GM21526 (cell line): ENCODE data around the gene RALGAPA2.

Experiments used
- ATAC-seq: cut with Tn5 transposase; IDR thresholded peaks from one replicate; pipeline ENCODE4 v1.9.1; 2021; ENCODE audit warnings: moderate library complexity; ENCODE audit not compliant: unreplicated experiment, low FRiP score

Gene RALGAPA2

GRCh38 chr20:20712474-20713243 lies at the start of gene RALGAPA2:
RALGAPA2 (minus strand) TSS chr20:20712644; CDS start chr20:20712480, 164 bp downstream.
- peak; percentile 96 for ATAC-seq

GRCh38 chr20:20761301-20761700 lies 48.9 kb upstream of the RALGAPA2 start:
- no peak for ATAC-seq

- ATAC-seq: no peak
These were observed 46.7 kb upstream of the RALGAPA2 start for GRCh38 chr20:20759132-20759531.

GRCh38 chr20:20755674-20756319 lies 43.4 kb upstream of the RALGAPA2 start:
- ATAC-seq: no peak

- ATAC-seq: no peak
These were observed 42.8 kb upstream of the RALGAPA2 start for GRCh38 chr20:20755231-20755630.

- no peak for ATAC-seq
These were observed 42.3 kb upstream of the RALGAPA2 start for GRCh38 chr20:20754714-20755113.

- ATAC-seq: no peak
These were observed 40.3 kb upstream of the RALGAPA2 start for GRCh38 chr20:20752712-20753111.

GRCh38 chr20:20747298-20747697 lies 34.9 kb upstream of the RALGAPA2 start:
- no peak for ATAC-seq

GRCh38 chr20:20744170-20744725 lies 31.8 kb upstream of the RALGAPA2 start:
- no peak for ATAC-seq

GRCh38 chr20:20743511-20744169 lies 31.2 kb upstream of the RALGAPA2 start:
- ATAC-seq: no peak

GRCh38 chr20:20741087-20742045 lies 28.9 kb upstream of the RALGAPA2 start:
- ATAC-seq: no peak

GRCh38 chr20:20740541-20740940 lies 28.1 kb upstream of the RALGAPA2 start:
- ATAC-seq: no peak

GRCh38 chr20:20737158-20737557 lies 24.7 kb upstream of the RALGAPA2 start:
- ATAC-seq: no peak

- no peak for ATAC-seq
These were observed 23.9 kb upstream of the RALGAPA2 start for GRCh38 chr20:20736303-20736702.

GRCh38 chr20:20734475-20734948 lies 22.1 kb upstream of the RALGAPA2 start:
- ATAC-seq: no peak

GRCh38 chr20:20733943-20734342 lies 21.5 kb upstream of the RALGAPA2 start:
- ATAC-seq: no peak

- ATAC-seq: no peak
These were observed 20.2 kb upstream of the RALGAPA2 start for GRCh38 chr20:20732641-20733040.

- ATAC-seq: no peak
These were observed 19.5 kb upstream of the RALGAPA2 start for GRCh38 chr20:20731945-20732296.

GRCh38 chr20:20731000-20731944 lies 18.8 kb upstream of the RALGAPA2 start:
- no peak for ATAC-seq
